HG02759 (cell line): ENCODE data around the gene XYLT1.
A peak's percentile ranks its signal among the peaks of the same experiment; 100 is the strongest.

Source experiments
- ATAC-seq: cut with Tn5 transposase; IDR thresholded peaks from one replicate; pipeline ENCODE4 v1.9.1; 2021; ENCODE audit warnings: mild to moderate bottlenecking, moderate library complexity; ENCODE audit not compliant: unreplicated experiment

Gene XYLT1

DNA sequence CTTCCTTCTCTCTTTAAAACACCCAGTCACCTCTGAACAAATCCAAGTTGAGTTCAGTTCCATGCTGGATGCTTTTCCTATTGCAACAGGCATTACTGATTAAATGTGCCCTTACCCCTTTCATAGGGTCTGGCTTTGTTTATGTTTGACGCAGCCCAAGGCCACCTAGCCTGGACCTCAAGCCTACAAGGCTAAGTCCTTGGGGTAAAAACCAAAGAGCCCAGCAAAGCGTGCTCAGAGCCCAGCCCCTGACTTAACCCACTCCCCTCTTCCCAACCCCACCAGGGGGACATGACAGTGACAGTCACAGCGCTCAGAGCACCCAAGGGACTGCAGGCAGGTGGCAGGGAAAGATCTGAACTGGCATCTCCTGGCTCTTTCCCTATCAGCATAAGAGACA, 200.6 kb downstream of the XYLT1 start:
- ATAC-seq: no peak

DNA sequence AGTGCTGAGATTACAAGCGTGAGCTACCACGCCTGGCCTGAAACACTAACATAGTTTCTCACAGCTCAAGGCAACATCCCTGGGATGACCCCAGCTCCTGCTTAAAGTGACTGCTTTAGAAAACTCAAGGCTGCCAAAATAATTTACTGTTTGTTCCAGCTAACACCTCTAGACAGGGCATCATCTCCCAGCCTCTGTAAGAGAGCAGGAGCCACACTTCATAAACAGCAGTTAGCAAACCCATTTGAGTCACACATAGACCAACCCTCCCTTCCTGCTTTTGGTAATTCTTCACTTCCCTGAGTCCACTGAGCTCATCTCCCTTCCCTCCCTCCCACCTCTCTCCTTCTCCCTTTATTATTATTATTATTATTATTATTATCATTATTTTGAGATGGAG, 201.3 kb downstream of the XYLT1 start:
- ATAC-seq: no peak

DNA sequence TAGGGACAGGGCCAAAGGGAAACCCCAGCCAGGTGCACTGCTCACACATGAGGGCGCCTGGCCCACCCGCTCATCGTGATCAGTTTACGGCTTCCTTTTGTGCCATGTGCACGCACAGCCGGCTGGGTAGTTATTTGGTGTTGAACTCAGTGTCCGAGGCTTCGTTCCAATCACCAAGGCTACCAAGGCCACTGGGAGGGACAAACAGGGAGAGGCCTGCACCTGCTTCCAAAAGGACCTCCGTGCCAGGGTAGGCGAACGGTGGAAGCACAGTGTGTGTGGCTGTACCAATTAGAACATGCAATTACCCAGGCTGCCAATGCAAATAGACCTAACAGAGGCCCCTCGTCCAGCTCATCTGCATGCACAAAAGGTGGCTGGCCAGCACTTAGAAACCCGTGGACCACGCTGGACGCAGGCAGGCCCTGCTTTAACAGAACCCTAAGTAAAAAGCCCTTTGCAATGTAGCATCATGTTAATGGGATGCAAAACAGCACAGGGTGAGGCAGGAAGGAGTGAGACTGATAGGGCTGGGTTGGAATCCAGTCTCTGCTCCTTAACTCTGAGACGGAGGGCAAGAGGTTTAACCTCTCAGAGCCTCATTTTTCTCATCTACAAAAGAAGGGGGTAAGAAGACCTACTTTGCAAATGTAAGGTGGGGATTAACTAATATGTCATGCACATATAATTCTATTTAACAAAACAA, 204.0 kb downstream of the XYLT1 start:
- ATAC-seq: no peak

DNA sequence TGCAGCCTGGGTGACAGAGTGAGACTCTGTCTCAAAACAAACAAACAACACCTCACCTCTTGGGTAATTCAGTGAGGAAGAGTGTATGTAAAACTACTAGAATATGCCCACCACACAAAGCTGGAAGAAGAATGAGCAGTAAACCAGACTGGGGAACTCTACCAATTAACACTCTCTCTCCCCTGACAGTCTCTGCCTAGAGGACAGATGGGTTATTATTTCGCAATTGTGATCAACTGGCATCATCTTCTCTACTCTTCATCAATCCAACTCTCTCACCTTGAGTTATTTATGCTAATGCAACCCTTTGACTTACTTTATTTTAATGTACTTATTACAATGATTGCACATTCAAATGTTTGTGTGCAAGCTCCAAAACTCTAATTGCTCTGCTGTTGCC, 205.6 kb downstream of the XYLT1 start:
- ATAC-seq: no peak

DNA sequence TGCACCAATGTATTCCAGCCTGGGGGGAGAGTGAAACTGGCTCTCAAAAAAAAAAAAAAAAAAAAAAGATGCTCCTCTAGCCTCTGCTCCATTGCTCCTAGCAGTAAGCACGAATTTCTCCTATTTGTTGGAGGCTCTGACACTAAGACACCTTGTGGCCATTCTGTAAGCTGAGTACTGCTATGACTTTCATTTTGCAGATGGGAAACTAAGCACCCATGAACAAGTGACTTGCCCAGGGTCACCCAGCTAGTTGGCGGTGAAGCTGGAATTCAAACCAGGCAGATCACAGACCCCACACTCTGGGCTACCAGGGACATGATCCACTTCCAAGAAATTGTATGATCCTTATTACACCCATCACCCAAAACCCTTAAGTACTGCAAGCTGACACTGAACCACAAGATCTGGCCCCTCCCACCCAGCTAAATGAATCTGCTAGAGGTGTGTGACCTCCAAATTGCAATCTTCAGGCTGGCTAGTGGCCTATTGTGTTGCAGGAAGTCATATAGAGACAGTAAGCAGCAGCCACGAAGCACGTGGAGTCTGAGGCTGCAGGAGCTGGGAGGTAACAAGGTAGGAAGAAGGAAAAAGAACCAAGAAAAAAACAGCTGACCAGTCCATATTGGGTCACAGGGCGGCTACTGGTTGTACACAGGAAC, 209.4 kb downstream of the XYLT1 start:
- no peak for ATAC-seq

GRCh38 chr16:17260276-17260849, 210.4 kb downstream of the XYLT1 start:
- ATAC-seq: no peak

- no peak for ATAC-seq
Measured at GRCh38 chr16:17259751-17260270, 210.9 kb downstream of the XYLT1 start.

GRCh38 chr16:17258848-17259713, 211.7 kb downstream of the XYLT1 start:
- peak; percentile 40 for ATAC-seq

- no peak for ATAC-seq
Measured at GRCh38 chr16:17258077-17258599, 212.6 kb downstream of the XYLT1 start.

- no peak for ATAC-seq
Measured at GRCh38 chr16:17257426-17258023, 213.2 kb downstream of the XYLT1 start.

DNA sequence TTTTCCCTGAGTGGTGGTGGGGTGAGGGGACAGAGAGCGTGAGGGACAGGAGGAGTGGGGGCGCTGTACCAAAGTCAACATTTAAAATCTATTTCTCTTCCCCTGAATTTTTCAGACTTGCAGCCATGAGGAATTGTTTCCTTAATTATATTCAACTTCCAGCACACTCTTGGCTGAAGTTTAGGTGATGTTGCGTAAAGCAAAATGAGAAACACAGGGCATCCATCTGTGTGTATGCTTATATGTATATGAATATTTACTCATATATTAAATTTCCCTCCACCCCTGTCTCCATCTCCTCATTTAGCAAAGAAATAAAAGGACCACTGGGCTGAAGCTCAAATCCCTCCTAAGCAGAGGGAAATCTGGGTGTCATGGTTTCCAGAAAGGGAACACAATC, 218.1 kb downstream of the XYLT1 start:
- ATAC-seq: no peak

GRCh38 chr16:17252064-17252463, 218.7 kb downstream of the XYLT1 start:
- no peak for ATAC-seq

- no peak for ATAC-seq
Measured at GRCh38 chr16:17251496-17251895, 219.3 kb downstream of the XYLT1 start.

GRCh38 chr16:17246974-17247732, 223.6 kb downstream of the XYLT1 start:
- ATAC-seq: no peak

GRCh38 chr16:17246268-17246885, 224.4 kb downstream of the XYLT1 start:
- no peak for ATAC-seq

DNA sequence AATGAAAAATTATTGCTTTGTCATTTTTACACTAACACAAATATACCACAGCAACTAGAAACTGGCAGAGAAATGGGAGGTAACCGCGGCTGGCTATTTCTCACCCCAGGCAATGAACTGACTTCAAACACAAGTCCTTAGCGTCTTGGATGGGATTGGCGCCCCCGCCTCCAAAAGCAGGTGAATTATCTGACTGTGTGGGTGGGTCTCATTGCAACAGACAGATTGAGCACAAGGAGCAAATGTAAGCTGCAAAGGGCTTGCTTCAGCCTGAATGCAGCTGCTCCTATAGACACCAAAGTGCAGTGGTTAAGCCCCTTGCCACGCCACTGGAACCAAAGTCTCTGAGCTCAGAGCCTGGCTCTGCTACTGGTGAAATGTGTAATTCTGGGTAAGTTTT, 225.0 kb downstream of the XYLT1 start:
- no peak for ATAC-seq

GRCh38 chr16:17244872-17245551, 225.7 kb downstream of the XYLT1 start:
- no peak for ATAC-seq

GRCh38 chr16:17241264-17241835, 229.4 kb downstream of the XYLT1 start:
- no peak for ATAC-seq
